Bronchial epithelial cell (primary cell): ENCODE results near the gene NUDT3. TPM values are rescaled to one million over a fixed set of nuclear protein-coding genes. Genes with fewer than 3 reads are reported as not detected.

ENCODE experiments used
- DNase-seq: peaks from one replicate; pipeline ENCODE4 v3.0.0-alpha.2; 2010; ENCODE audit warnings: low read depth
- FAIRE-seq: peaks from 2 replicates; lab custom pipeline; 2011; peaks lifted over from hg19 to GRCh38; lab: Jason Lieb, UNC
- H3K27me3 ChIP-seq: 2 replicates; pipeline ENCODE4 v1.5.1; 2011; ENCODE audit warnings: low read length; ENCODE audit not compliant: control insufficient read depth, insufficient read depth
- H3K36me3 ChIP-seq: 2 replicates; pipeline ENCODE4 v1.5.1; 2011; ENCODE audit warnings: low read length; ENCODE audit not compliant: control insufficient read depth, insufficient read depth
- H3K4me3 ChIP-seq: 2 replicates; pipeline ENCODE4 v1.5.1; 2011; ENCODE audit warnings: mild to moderate bottlenecking, low read depth, low read length, control low read depth
- total RNA-seq: library from RNA; depleted of rRNA; stranded (reverse); fragments of >200 nt; gene quantifications from 2 replicates; pipeline ENCODE4 v1.2.1, GENCODE V29; 2014
- TF ChIP-seq, protein P1 (sequence below): IDR thresholded peaks from 2 replicates; pipeline ENCODE4 v1.5.1; 2011; ENCODE audit warnings: mild to moderate bottlenecking, moderate library complexity, low read length, control low read depth, inconsistent platforms; ENCODE audit not compliant: insufficient read depth, severe bottlenecking

Gene NUDT3
- total RNA-seq, 1 donor from 2014 or later: 15.8 TPM

DNA sequence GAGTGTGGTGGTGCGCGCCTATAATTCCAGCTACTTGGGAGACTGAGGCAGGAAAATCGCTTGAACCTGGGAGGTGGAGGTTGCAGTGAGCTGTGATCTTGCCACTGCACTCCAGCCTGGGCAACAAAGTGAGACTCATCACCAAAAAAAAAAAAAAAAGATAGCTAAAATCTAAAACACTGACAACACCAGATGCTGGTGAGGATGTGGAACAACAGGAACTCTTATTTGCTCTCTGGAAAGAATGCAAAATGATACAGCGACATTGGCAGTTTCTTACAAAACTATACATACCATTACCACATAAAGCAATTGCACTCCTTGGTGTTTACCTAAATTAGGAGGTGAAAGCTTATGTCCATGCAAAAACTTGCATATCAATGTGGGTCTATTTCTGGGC lies 80.2 kb downstream of the NUDT3 start:
- no peaks in the 10 kb centered on the region for H3K27me3 ChIP-seq
- no peak for DNase-seq
- H3K36me3 ChIP-seq: no peaks in the 10 kb centered on the region
- no peak overlapping the region for H3K4me3 ChIP-seq
- FAIRE-seq: no peak
- TF ChIP-seq, protein P1, sequence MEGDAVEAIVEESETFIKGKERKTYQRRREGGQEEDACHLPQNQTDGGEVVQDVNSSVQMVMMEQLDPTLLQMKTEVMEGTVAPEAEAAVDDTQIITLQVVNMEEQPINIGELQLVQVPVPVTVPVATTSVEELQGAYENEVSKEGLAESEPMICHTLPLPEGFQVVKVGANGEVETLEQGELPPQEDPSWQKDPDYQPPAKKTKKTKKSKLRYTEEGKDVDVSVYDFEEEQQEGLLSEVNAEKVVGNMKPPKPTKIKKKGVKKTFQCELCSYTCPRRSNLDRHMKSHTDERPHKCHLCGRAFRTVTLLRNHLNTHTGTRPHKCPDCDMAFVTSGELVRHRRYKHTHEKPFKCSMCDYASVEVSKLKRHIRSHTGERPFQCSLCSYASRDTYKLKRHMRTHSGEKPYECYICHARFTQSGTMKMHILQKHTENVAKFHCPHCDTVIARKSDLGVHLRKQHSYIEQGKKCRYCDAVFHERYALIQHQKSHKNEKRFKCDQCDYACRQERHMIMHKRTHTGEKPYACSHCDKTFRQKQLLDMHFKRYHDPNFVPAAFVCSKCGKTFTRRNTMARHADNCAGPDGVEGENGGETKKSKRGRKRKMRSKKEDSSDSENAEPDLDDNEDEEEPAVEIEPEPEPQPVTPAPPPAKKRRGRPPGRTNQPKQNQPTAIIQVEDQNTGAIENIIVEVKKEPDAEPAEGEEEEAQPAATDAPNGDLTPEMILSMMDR: no peak

DNA sequence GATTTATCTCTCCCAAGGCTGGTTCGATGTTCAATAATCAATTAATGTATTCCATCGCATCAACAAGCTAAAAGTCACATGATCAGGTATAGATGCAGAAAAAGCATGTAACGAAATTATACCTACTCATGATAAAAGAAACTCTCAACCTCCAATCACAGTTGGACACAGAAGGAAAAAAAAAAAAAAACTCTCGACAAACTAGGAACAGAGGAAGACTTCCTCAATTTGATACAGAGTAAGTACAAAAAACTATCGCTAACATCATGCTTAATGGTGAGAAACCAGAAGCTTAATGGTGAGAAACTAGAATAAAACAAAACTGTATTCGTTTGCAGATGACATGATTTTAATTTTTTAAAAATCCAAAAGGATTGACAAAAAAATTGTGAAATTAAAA lies 81.7 kb downstream of the NUDT3 start:
- TF ChIP-seq, protein P1: no peak
- no peak for FAIRE-seq

DNA sequence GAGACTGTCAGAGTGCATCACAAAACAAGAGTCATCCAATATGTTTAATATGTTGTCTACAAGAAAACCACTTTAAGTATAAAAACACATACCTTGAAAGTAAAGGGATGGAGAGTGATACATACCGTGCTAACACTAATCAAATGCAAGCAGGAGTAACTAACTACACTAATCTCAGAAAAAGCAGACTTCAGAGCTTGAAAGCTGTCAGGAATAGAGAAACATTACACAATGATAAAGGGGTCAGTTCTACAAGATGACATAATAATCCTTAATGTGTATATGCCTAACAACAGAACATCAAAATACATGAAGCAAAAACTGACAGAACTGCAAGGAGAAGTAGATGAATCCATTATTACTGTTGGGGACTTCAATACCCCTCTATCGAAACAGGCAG lies 84.0 kb downstream of the NUDT3 start:
- DNase-seq: no peak
- Histone ChIP-seq H3K4me3 (no peak overlapping the region), H3K36me3 (no peaks in the 10 kb centered on the region), H3K27me3 (no peaks in the 10 kb centered on the region)
- TF ChIP-seq, protein P1: no peak
- FAIRE-seq: no peak

More for the DNA sequence above, 81.7 kb downstream of the NUDT3 start:
- Histone ChIP-seq H3K4me3 (no peak overlapping the region), H3K27me3 (no peaks in the 10 kb centered on the region), H3K36me3 (no peaks in the 10 kb centered on the region)
- no peak for DNase-seq

DNA sequence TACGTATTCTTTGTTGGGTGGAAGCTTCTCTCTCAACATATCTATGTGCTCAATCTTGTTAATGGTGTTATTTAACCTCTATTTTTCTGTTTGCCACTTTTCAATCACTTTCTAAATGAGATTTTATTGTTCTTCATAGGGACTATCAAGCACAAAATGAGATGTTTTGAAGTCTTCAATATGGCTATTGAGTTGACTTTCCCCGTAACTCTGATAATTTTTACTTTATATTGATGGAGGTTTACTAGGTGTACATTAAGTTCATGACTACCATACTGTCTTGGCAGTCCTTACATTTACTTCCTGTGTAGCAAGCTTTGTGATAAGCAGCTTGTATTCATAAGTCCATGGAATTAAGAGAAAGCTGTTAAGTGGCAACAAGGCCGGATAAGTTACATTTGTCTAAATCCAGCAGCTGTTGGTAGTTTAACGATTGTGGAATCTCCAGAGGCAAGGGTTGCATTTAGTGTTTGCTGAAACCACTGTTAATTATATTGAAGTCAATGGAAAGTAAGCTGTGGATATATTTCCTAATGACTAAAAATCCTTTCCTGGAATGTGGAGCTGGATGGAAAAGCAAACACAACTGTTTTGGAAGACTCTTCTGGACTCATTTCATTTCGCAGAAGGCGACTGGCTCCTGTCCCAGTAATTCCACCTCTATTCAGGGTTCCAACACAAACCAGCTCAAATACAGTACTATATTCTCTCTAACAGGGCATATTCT lies 86.3 kb downstream of the NUDT3 start:
- FAIRE-seq: no peak

DNA sequence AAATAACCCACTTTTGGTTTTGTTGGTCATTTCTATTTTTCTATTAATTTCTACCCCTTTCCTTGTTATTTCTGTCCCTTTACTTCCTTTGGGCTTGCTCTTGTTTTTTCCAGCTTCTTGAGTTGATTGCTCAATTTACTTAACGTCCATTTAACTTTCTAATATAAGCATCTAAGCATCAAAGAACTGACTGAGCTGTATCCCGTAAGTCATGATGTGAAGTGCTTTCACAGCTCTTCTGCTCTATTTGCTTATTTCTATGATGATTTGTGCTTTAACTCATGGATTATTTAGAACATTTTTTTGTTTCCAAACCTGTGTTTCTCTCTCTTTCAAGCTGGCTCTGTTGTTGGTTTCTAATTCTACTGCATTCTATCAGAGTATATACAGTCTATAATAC lies 87.0 kb downstream of the NUDT3 start:
- FAIRE-seq (no peak), DNase-seq (no peak)
- TF ChIP-seq, protein P1: no peak
- Histone ChIP-seq H3K27me3 (no peaks in the 10 kb centered on the region), H3K4me3 (no peak overlapping the region), H3K36me3 (no peaks in the 10 kb centered on the region)

More for the DNA sequence above, 86.3 kb downstream of the NUDT3 start:
- TF ChIP-seq, protein P1: no peak
- Histone ChIP-seq H3K4me3 (no peak overlapping the region), H3K36me3 (no peaks in the 10 kb centered on the region), H3K27me3 (no peaks in the 10 kb centered on the region)
- DNase-seq: no peak

DNA sequence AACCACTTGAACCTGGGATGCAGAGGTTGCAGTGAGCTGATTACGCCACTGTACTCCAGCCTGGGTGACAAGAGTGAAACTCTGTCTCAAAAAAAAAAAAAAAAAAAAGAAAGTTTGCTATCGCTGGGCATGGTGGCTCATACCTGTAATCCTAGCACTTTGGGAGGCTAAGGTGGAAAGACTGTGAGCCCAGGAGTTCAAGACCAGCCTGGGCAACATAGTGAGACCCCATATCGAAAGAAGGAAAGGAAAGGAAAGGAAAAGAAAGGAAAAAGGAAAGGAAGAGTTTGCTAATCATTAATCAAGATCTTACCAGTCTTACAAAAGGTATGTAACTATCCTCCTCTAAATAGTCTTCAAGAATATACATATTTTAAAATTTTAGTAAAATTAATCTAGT lies 88.3 kb downstream of the NUDT3 start:
- FAIRE-seq: no peak
- Histone ChIP-seq H3K36me3 (no peaks in the 10 kb centered on the region), H3K4me3 (no peak overlapping the region), H3K27me3 (no peaks in the 10 kb centered on the region)
- DNase-seq: no peak
- TF ChIP-seq, protein P1: no peak
